Panc1 (cell line): ENCODE measurements around the gene SLC10A7. TPM values are rescaled to one million over a fixed set of nuclear protein-coding genes. Genes with fewer than 3 reads are reported as not detected.

Experiments used
- ATAC-seq: fragments of 200-7000 bp; cut with Tn5 transposase; 2 replicates; pipeline ENCODE4 v1.9.1; 2020; ENCODE audit warnings: mild to moderate bottlenecking, moderate library complexity
- BruUV-seq: library from RNA; stranded (reverse); fragments of 400-500 nt; replicated peaks from 2 replicates; lab custom pipeline; 2021; lab: Mats Ljungman, UMichigan
- CTCF ChIA-PET: fragments of 300-600 bp; sonication (Branson Sonifier 250); formaldehyde crosslinking; loops from one replicate; lab custom pipeline; 2022; ENCODE audit warnings: antibody characterized with exemption; lab: Charles Lee
- POLR2A ChIA-PET: fragments of 300-600 bp; sonication (Branson Sonifier 250); formaldehyde crosslinking; loops from one replicate; lab custom pipeline; 2022; ENCODE audit warnings: antibody characterized with exemption; lab: Charles Lee
- DNase-seq: peaks from one replicate; pipeline ENCODE4 v3.0.0-alpha.2; 2010; ENCODE audit warnings: low read depth, low spot score
- H3K27ac ChIP-seq: 2 replicates; pipeline ENCODE4 v1.5.1; 2011; ENCODE audit warnings: mild to moderate bottlenecking, low read length, inconsistent platforms
- H3K27me3 ChIP-seq: fragments of 200-500 bp; sonication (Bioruptor generic); 2 replicates; pipeline ENCODE4 v1.6.0; 2014; ENCODE audit warnings: low read length, inconsistent platforms; ENCODE audit not compliant: control insufficient read depth, insufficient read depth
- H3K36me3 ChIP-seq: fragments of 200-500 bp; sonication (Bioruptor generic); 2 replicates; pipeline ENCODE4 v1.5.1; 2014; ENCODE audit warnings: inconsistent platforms, mild to moderate bottlenecking, low read length, moderate library complexity; ENCODE audit not compliant: control insufficient read depth, insufficient read depth
- H3K4me1 ChIP-seq: 2 replicates; pipeline ENCODE4 v1.5.1; 2011; ENCODE audit warnings: inconsistent platforms, mild to moderate bottlenecking, low read length, moderate library complexity; ENCODE audit not compliant: control insufficient read depth, insufficient read depth
- H3K4me3 ChIP-seq, 2 experiments: 2 replicates each; pipeline ENCODE4 v1.5.1; 2011 to 2012; ENCODE audit warnings: low read depth in 2 of 2, low read length in 2 of 2, mild to moderate bottlenecking in 2 of 2, inconsistent platforms in 1 of 2, moderate library complexity in 1 of 2
- H3K9me3 ChIP-seq: fragments of 200-500 bp; sonication (Bioruptor generic); 2 replicates; pipeline ENCODE4 v1.5.1; 2014; ENCODE audit warnings: low read depth, mild to moderate bottlenecking, inconsistent platforms, low read length, moderate library complexity; ENCODE audit not compliant: control insufficient read depth, insufficient read depth
- CTCF ChIP-seq: fragments of 450-650 bp; IDR thresholded peaks from 2 replicates; pipeline ENCODE4 v1.5.1; 2017; ENCODE audit warnings: mild to moderate bottlenecking
- POLR2AphosphoS5 ChIP-seq: IDR thresholded peaks from 2 replicates; pipeline ENCODE4 v1.6.1; 2012; ENCODE audit warnings: mild to moderate bottlenecking, low read depth, low read length, moderate library complexity
- REST ChIP-seq, 2 experiments: IDR thresholded peaks; 2 replicates each; pipeline ENCODE4 v1.6.1; 2011 to 2012; ENCODE audit warnings: low read depth in 2 of 2, control low read depth in 1 of 2, low read length in 1 of 2, mild to moderate bottlenecking in 1 of 2, moderate library complexity in 1 of 2; ENCODE audit not compliant: insufficient read depth in 1 of 2
- SIN3A ChIP-seq: IDR thresholded peaks from 2 replicates; pipeline ENCODE4 v1.6.1; 2012; ENCODE audit warnings: low read depth, mild to moderate bottlenecking, low read length, moderate library complexity, borderline replicate concordance; ENCODE audit not compliant: insufficient read depth
- TCF7L2 ChIP-seq: IDR thresholded peaks from 2 replicates; pipeline ENCODE4 v1.6.1; 2011; ENCODE audit warnings: mild to moderate bottlenecking, low read depth, low read length, inconsistent platforms
- in situ Hi-C: cut with HindIII; loops from 2 replicates; pipeline ENCODE4 v1.10.0; 2016; ENCODE audit warnings: low sequenced_read_pairs, low pct_unique_long_range_greater_than_20kb
- intact Hi-C: fragments of 100-400 bp; cut with micrococcal nuclease; formaldehyde crosslinking; loops from one replicate; pipeline ENCODE4 v1.10.0; 2022; ENCODE audit not compliant: unreplicated experiment
- total RNA-seq: library from RNA; stranded (reverse); gene quantifications from one replicate; pipeline ENCODE4 v1.2.1, GENCODE V29; 2021; ENCODE audit not compliant: unreplicated experiment

Gene SLC10A7
- total RNA-seq, 1 experiment from 2014 or later, result 1.5 TPM

GRCh38 chr4:146214238-146214637 is 307.5 kb downstream of the SLC10A7 start, which contains the start of gene REELD1:
REELD1 (plus strand) TSS chr4:146214538; CDS start chr4:146216953, 2,415 bp downstream.
- in situ Hi-C loops, result no loop called here
- no peaks in the 10 kb centered on the region for H3K27me3 ChIP-seq
- H3K4me3 ChIP-seq, result no peak within 1 kb of the TSS
- H3K4me1 ChIP-seq, result no peaks in the 10 kb centered on the region
- intact Hi-C loops, result no loop called here
- ATAC-seq (no peak), DNase-seq (no peak)
- ChIA-PET CTCF (interaction anchor here (0.5 kb wide), 1 partner anchor 356 kb away, joined by 5 read pairs; no protein-coding TSS in a partner anchor), POLR2A (no interaction called here)
- TF ChIP-seq SIN3A, result no peak
- no peak for TF ChIP-seq TCF7L2
- no peak for TF ChIP-seq CTCF
- TF ChIP-seq POLR2AphosphoS5, result no peak
- TF ChIP-seq REST (IDR thresholded peaks at IDR 0.05; ENCODE audit: insufficient read depth in 1 of 2, low read depth in 2 of 2, low read length in 1 of 2), result no peak
- H3K27ac ChIP-seq, result no peak within 1 kb of the TSS
- no peaks in the 10 kb centered on the region for H3K9me3 ChIP-seq
- no peaks in the 10 kb centered on the region for H3K36me3 ChIP-seq
- BruUV-seq, result no TSS peak

GRCh38 chr4:146212781-146213180 is 309.0 kb downstream of the SLC10A7 start:
- H3K4me1 ChIP-seq, result no peaks in the 10 kb centered on the region
- no peaks in the 10 kb centered on the region for H3K27me3 ChIP-seq
- H3K27ac ChIP-seq, result no peak overlapping the region
- intact Hi-C loops (no loop called here), in situ Hi-C loops (no loop called here)
- ChIA-PET POLR2A (no interaction called here), CTCF (no interaction called here)
- no peaks in the 10 kb centered on the region for H3K9me3 ChIP-seq
- H3K4me3 ChIP-seq, result no peak overlapping the region
- BruUV-seq, result no TSS peak
- DNase-seq (no peak), ATAC-seq (no peak)
- no peaks in the 10 kb centered on the region for H3K36me3 ChIP-seq
- TF ChIP-seq POLR2AphosphoS5 (no peak), SIN3A (no peak), CTCF (no peak), REST (IDR thresholded peaks at IDR 0.05; ENCODE audit: insufficient read depth in 1 of 2, low read depth in 2 of 2, low read length in 1 of 2) (no peak), TCF7L2 (no peak)
